Measurements from ENCODE around the gene STAG1. TPM values are rescaled to one million over a fixed set of nuclear protein-coding genes. Genes with fewer than 3 reads are reported as not detected.
A peak's percentile ranks its signal among the peaks of the same experiment; 100 is the strongest.
"Not testable (repeated sequence)": the region's sequence is repeated elsewhere in the genome, so short reads cannot be mapped to it uniquely, and the experiment has no call there.

Gene STAG1
- total RNA-seq, 1 donor from 2014 or later = 40.9 TPM

DNA sequence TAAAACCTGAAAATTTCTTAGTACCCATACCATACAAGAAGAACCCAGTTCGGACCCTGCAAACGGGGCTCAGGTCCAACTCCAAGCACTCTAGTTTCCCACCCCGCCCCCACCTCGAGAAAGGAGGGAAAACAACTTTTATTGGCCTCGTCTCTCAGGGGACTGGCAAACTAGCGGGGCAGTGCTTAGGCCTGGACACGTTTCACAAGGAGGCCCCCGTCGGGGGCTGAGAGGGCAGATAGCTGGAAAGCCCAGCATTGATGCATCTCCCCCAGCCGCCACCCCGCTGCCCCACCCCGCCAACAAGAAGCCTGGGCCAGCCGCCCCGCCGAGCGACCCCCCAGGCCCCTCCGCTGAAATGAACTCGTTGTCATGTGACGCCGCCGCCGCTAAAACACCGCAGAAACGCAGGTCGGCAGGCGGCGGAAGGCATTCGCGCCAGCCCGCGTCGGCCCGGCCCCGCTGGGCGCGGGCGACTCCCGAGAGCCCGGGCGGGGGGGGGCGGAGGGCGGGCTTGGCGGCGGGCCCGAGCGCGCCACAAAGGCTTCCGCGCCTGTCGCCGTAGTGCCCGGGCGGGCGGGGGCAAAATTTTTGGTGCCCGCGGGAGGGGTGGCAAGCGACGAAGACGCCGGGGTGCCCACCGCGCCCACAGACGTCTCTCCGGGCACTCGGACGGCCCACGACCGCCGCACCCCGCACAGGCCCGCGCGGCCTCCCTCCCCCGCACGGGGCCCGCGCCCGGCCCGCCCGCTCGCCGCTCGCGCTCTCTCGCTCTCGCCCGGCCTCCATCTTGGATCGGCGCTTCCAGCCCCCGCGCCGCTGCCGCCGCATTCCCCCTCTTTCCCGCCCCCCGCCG lies 634 bp downstream of the STAG1 start:
- no peak for DNase-seq (ENCODE audit: low spot score)
- no peaks in the 10 kb centered on the region for H3K9me3 Mint-ChIP-seq (ENCODE audit: low read depth)
- TF ChIP-seq, protein P1, sequence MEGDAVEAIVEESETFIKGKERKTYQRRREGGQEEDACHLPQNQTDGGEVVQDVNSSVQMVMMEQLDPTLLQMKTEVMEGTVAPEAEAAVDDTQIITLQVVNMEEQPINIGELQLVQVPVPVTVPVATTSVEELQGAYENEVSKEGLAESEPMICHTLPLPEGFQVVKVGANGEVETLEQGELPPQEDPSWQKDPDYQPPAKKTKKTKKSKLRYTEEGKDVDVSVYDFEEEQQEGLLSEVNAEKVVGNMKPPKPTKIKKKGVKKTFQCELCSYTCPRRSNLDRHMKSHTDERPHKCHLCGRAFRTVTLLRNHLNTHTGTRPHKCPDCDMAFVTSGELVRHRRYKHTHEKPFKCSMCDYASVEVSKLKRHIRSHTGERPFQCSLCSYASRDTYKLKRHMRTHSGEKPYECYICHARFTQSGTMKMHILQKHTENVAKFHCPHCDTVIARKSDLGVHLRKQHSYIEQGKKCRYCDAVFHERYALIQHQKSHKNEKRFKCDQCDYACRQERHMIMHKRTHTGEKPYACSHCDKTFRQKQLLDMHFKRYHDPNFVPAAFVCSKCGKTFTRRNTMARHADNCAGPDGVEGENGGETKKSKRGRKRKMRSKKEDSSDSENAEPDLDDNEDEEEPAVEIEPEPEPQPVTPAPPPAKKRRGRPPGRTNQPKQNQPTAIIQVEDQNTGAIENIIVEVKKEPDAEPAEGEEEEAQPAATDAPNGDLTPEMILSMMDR (IDR thresholded peaks at IDR 0.05) = no peak
- peak overlapping the region; percentile 96 for H3K27ac Mint-ChIP-seq (ENCODE audit: unreplicated experiment)
- H3K27me3 Mint-ChIP-seq (ENCODE audit: low read depth) = no peaks in the 10 kb centered on the region
- H3K4me1 Mint-ChIP-seq (ENCODE audit: low read depth) = peaks cover 45% of the 10 kb centered on the region
- H3K36me3 Mint-ChIP-seq (ENCODE audit: low read depth) = no peaks in the 10 kb centered on the region
- peak overlapping the region; percentile 81 for H3K4me3 Mint-ChIP-seq (ENCODE audit: unreplicated experiment)

DNA sequence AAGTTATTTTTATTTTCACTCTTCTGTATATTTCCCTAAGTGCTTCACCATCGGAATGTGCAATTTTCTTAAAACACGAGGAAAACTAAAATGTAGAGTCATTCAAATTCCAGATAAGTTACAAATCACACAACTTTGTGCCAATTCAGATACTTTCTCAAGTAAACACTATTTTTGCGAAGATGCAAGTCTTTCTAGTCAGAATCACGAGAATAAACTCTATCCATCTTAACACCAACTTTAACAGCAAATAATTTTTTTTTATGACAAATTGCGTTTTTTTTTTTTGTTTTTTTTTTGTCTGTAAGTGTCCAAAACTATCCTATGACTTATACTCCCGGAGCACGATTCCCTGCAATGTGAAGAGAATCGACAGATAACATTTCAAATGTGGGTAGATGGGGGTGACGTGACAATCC lies 1.3 kb downstream of the STAG1 start:
- Mint-ChIP-seq H3K9me3 (ENCODE audit: low read depth) (no peaks in the 10 kb centered on the region), H3K4me1 (ENCODE audit: low read depth) (peaks cover 51% of the 10 kb centered on the region), H3K36me3 (ENCODE audit: low read depth) (no peaks in the 10 kb centered on the region), H3K27ac (ENCODE audit: unreplicated experiment) (peak overlapping the region; percentile 95), H3K4me3 (ENCODE audit: unreplicated experiment) (peak overlapping the region; percentile 75), H3K27me3 (ENCODE audit: low read depth) (no peaks in the 10 kb centered on the region)
- DNase-seq (ENCODE audit: low spot score) = no peak
- TF ChIP-seq, protein P1 (IDR thresholded peaks at IDR 0.05) = no peak

DNA sequence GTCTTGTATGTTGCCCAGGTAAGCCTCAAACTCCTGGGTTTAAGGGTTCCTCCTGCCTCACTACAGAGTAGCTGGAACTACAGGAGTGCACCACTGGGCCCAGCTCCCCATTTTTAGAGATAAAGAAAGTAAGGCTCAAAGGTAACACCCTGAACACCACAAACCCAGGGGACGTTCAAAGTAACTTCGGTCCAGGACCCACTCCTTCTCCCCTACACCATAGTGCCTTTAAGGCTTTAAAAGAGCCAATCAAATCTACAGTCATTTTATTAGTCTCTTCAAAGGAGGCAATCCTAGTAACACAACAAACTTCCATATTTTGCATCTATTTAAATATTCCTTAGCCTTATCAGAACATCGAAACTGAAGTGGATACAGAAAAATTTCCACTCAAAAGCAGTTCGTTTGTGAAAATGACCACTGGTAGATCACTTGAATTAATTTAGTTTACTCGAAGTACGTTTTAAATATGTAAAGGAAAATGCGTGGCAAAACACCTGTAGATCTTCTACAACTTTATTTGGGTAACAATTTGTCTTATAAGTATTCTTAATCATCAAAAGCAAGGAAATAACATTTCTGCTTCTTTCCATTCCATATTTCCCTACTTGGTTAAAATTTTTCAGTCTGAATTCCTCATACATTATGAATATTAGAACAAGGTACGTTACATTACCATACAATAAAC lies 1.8 kb downstream of the STAG1 start:
- Mint-ChIP-seq H3K4me1 (ENCODE audit: low read depth) (peaks cover 57% of the 10 kb centered on the region), H3K27ac (ENCODE audit: unreplicated experiment) (peak overlapping the region; percentile 95), H3K27me3 (ENCODE audit: low read depth) (no peaks in the 10 kb centered on the region), H3K9me3 (ENCODE audit: low read depth) (no peaks in the 10 kb centered on the region), H3K36me3 (ENCODE audit: low read depth) (no peaks in the 10 kb centered on the region), H3K4me3 (ENCODE audit: unreplicated experiment) (peak overlapping the region; percentile 75)
- TF ChIP-seq, protein P1 (IDR thresholded peaks at IDR 0.05) = no peak
- DNase-seq (ENCODE audit: low spot score) = no peak

GRCh38 chr3:136749602-136750001 lies 2.6 kb downstream of the STAG1 start:
- not testable (repeated sequence) for H3K36me3 Mint-ChIP-seq (ENCODE audit: low read depth); H3K9me3 Mint-ChIP-seq (ENCODE audit: low read depth); H3K27me3 Mint-ChIP-seq (ENCODE audit: low read depth); DNase-seq (ENCODE audit: low spot score)
- Mint-ChIP-seq H3K4me1 (ENCODE audit: low read depth) (peaks cover 64% of the 10 kb centered on the region), H3K4me3 (ENCODE audit: unreplicated experiment) (peak overlapping the region; percentile 75), H3K27ac (ENCODE audit: unreplicated experiment) (peak overlapping the region; percentile 95)

- Mint-ChIP-seq H3K27ac (ENCODE audit: unreplicated experiment) (peak overlapping the region; percentile 95), H3K9me3 (ENCODE audit: low read depth) (no peaks in the 10 kb centered on the region), H3K36me3 (ENCODE audit: low read depth) (no peaks in the 10 kb centered on the region), H3K4me1 (ENCODE audit: low read depth) (peaks cover 64% of the 10 kb centered on the region), H3K27me3 (ENCODE audit: low read depth) (no peaks in the 10 kb centered on the region), H3K4me3 (ENCODE audit: unreplicated experiment) (peak overlapping the region; percentile 16)
- TF ChIP-seq, protein P1 (IDR thresholded peaks at IDR 0.05) = no peak
- no peak for DNase-seq (ENCODE audit: low spot score)
These were observed 3.1 kb downstream of the STAG1 start for GRCh38 chr3:136749091-136749490.

Data from chondrocyte (in vitro differentiated cells).